Superior temporal gyrus (tissue), 1 donor: Measurements from ENCODE around the gene BRCA1.
"Not testable (repeated sequence)": the region's sequence is repeated elsewhere in the genome, so short reads cannot be mapped to it uniquely, and the experiment has no call there.

ENCODE experiments used
- DNase-seq: peaks from one replicate; pipeline ENCODE4 v3.0.0-alpha.2; 2016; ENCODE audit errors: extremely low spot score

Gene BRCA1

GRCh38 chr17:43003542-43004172, 121.5 kb downstream of the BRCA1 start:
- DNase-seq: no peak

- not testable (repeated sequence) for DNase-seq
These were observed 124.3 kb downstream of the BRCA1 start for GRCh38 chr17:43000894-43001293.

GRCh38 chr17:42999003-42999525, 126.1 kb downstream of the BRCA1 start:
- DNase-seq: no peak

- DNase-seq: peak; percentile 100
These were observed 126.9 kb downstream of the BRCA1 start, which contains the start of gene RPL27 for GRCh38 chr17:42997984-42998938. TSS of gene RPL27 (plus strand) at chr17:42998419. CDS start at chr17:42998751, 332 bp downstream.

- no peak for DNase-seq
These were observed 127.7 kb downstream of the BRCA1 start for GRCh38 chr17:42997390-42997983.
